GM21825 (cell line): ENCODE measurements around the gene FPR3.
"Not testable (repeated sequence)": the region's sequence is repeated elsewhere in the genome, so short reads cannot be mapped to it uniquely, and the experiment has no call there.

Source experiments
- ATAC-seq: cut with Tn5 transposase; IDR thresholded peaks from one replicate; pipeline ENCODE4 v1.9.1; 2021; ENCODE audit warnings: mild to moderate bottlenecking, moderate library complexity; ENCODE audit not compliant: unreplicated experiment

Gene FPR3

DNA sequence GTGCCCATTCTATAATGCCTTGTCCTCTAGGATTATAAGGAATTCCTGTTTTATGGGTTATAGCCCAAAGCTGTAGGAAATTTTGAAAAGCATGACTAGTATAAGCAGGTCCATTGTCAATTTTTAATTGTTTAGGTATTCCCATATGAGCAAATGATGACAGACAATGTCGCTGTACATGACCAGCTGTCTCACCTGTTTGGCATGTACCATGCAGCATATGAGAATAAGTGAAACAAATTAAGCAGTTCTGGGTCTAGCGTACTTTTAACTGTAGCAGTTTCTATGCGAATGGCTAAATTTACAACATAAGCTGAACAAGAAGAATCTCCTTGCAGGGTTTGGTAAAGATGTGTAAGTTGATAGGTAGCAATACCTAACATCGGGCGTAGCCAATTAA lies 11.6 kb downstream of the FPR3 start:
- ATAC-seq = not testable (repeated sequence)

- no peak for ATAC-seq
These were observed 12.2 kb downstream of the FPR3 start for GRCh38 chr19:51807111-51807701.

GRCh38 chr19:51807925-51808324 lies 13.0 kb downstream of the FPR3 start:
- ATAC-seq = no peak

- ATAC-seq = no peak
These were observed 13.5 kb downstream of the FPR3 start for GRCh38 chr19:51808333-51808986.

DNA sequence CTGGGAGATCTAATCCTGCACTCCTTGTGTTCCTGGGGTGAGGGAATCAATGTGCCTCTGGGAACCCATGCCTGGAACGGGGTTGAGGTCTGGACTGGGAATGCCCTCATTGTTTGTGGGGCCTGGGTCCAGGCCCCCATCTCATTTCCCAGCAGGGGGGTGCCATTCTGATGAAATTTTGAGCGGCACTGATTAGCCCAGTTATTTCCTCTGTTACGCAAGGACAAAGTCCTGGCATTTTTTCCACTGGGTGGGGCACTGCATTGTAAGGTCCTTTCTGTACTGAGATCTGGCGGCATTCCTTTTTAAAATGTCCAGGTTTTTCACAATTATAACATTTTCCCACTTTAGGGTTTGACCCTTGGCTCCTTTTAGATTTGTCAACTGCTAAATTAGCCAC lies 14.8 kb downstream of the FPR3 start:
- no peak for ATAC-seq

DNA sequence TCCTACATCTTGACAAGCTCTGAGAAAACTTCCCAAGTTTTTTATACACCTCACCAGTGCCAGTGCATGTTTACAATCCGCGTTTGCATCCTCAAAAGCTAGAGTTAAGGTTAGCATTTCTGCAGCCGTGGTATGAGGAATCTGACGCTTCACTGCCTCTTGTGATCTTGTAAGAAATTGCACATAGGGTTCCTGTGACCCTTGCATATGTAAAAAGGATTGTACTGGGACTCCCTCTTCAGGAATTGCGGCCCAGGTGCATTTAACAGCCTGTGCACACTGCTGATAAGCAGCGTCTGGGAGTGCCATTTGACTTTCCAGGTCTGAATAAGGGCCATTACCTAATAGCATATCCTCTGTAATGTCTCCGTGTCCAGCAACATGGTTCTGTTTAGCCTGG lies 15.3 kb downstream of the FPR3 start:
- ATAC-seq = no peak

DNA sequence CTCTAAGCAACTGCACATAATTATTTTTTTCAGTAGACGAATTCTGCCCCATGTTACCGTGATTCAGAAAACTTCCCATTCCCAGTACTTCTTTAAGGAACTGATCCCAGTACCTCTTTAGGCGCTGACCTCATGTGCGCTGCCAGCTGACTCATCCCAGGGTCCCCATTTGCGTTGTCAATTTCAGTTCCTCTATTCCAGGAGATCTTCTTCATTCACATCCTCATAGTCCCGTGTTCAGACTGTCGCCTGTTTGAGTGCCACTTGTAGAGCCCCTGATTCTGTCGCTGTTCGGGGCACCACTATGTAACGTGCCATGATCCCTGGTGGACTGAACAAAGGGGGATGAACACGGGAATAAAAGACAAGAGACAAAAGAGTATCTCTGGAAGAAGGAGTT lies 16.4 kb downstream of the FPR3 start:
- ATAC-seq = no peak

- no peak for ATAC-seq
These were observed 20.1 kb downstream of the FPR3 start for GRCh38 chr19:51815043-51815442.

GRCh38 chr19:51816711-51817110 lies 21.8 kb downstream of the FPR3 start:
- ATAC-seq = no peak

- no peak for ATAC-seq
These were observed 25.1 kb downstream of the FPR3 start for GRCh38 chr19:51820011-51820410.

DNA sequence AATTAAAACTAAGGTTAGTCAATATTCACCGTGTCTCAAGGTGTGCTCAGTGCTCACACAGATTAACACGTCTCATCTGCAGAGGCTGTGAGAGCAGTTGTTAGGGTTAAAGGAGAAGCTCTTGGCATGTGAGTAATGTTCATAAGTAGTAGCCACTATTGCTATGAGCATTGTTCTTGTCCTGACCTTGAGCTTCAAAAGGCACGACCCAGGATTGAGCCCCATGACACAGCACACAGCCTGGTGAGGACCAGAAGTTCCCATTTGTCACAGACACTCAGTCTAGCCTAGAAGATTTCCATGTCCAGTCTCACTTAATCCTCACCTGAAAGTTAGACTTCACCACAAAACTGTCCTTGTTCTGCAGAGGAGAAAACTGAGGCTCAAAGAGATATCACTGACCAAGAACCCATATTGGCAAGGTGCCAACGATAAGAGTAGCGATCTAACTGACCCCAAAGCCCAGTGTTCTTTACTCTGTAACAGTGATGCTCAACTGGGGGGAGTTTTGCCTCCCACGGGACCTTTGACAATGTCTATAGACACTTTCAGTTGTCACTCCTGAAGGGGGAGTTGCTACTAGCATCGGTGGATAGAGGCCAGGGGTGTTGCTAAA lies 26.0 kb downstream of the FPR3 start:
- ATAC-seq = no peak

DNA sequence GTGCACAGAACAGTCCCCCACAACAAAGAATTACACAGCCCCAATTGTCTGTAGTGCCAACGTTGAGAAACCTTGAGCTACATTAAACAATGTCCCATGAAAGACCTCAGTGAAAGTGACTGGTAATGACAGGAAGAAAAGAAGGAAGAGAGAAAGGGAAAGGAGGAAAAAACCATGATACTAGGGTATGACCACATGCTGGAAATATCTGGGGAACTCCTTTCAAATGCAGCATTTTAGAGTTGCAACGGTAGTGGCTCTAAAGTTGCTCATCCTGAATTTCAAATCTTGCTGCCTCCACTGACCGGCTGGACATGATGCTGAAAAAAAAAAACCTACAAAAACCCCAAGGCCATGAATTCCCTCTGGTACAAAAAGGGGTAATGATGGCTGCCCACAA lies 26.5 kb downstream of the FPR3 start:
- ATAC-seq = no peak

DNA sequence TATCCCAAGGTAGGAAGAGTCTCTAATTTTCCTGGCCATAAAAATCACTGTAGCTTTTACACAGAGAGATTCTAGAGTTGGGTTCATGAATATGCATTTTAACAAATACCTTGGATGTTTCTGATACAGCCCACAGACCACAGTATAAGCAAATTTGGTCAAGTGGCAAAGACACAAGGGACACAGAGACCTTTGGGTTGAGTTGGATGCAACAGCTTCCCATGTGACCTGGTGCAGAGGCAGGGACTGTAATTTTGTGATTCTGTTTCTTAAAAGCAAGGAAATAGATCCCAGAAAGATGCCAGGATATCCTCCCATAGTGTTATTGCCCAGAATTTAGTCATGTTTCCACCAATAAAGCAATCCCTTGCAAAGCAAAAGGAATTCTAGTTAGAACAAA lies 27.0 kb downstream of the FPR3 start:
- no peak for ATAC-seq

DNA sequence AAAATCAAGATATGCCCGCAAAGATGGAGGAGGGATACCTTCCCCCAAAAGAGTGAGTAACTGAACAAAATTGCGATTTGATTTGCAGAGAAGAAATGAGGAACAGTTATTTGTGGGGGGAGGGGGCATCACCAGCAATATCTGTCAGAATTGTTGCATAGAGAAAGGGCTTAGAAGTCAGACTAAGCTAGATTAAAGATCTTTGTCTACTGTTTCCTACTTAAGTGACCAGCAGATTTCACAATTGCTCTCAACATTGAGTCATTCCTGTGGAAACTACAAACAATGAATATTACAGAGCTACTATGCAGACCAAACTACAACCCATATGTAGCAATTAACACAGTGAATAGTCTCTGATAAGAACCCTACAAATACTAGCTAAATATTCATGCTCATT lies 27.4 kb downstream of the FPR3 start:
- no peak for ATAC-seq

DNA sequence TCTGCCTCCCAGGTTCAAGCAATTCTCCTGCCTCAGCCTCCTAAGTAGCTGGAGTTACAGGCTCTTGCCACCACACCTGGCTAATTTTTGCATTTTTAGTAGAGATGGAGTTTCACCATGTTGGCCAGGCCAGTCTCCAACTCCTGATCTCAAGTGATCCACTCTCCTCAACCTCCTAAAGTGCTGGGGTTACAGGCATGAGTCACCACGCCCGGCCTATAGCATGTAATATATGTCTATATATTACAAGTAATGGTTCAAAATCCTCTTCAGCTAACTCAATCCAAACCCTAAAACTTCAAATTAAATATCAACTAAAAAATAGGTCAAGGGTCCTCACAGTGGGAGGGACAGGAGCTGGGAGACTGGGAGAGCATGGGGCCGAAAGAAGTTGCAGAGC lies 28.0 kb downstream of the FPR3 start:
- no peak for ATAC-seq

- no peak for ATAC-seq
These were observed 29.5 kb downstream of the FPR3 start for GRCh38 chr19:51824281-51825005.

DNA sequence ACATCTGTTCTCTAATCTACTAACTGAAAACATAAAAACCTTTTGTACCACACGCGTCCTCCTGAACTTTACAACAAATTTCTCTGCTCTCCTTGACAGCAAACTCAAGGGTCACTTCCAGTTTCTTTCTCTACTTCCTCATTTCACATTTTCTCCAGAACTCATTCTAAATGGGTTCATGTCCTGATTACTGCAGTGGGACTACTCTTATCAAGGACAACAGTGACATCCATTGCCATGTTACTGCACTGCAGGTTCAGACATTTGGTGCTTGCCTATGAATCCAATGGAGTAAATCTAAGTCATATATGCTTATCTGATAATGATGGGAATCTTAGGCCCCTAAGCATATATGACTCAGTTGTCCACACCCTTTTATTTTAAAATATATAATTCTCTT lies 35.3 kb downstream of the FPR3 start:
- no peak for ATAC-seq

DNA sequence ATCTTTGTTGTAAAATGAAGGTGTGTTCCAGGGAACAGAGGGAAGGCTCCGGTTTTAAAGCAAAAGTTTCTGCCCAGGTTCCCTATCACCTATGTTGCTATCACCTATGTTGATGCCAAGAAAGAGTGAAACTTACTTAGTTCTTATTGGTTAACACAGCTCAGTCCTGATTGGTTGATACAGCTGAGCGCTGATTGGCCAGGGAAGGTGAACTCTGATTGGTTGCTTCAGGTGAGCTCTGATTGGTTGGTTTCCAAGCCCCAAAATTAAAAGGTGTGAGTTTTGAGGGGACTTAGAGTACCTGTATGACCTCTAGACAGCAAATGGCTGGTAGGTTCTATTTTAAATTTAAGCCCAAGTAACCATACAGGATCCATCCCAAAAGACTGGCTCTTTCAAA lies 42.2 kb downstream of the FPR3 start:
- ATAC-seq = no peak

GRCh38 chr19:51861870-51862622 lies 67.1 kb downstream of the FPR3 start:
- no peak for ATAC-seq

GRCh38 chr19:51873097-51873496 lies 78.1 kb downstream of the FPR3 start:
- ATAC-seq = no peak
